Activated CD8-positive, alpha-beta memory T cell treated with anti-CD3 and anti-CD28 coated beads, Interleukin-2, amount 50 U/mL, for 1 hour (primary cell): ENCODE results near the gene SFI1.

ENCODE experiments used
- DNase-seq: peaks from one replicate; pipeline ENCODE4 v3.0.0-alpha.2; 2020; ENCODE audit errors: extremely low read depth

SFI1 gene

DNA sequence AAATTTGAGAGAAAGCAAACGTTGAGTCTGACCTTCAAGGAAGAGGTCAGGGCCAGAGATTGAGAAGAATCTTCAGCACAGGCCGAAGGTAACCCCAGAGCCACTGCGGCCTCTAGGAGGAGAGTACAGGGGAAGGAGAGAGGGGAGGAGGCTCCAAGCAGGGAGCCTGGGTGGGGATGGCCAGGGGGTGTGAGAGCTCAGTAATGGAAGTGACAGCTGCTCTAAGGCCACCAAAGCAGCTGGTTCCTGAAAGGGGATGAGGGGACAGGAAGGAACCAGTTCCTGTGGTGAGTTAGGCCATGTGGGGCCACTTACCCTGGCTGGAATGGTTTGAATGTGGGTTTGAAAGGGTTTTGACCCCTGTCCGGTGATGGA lies 119.6 kb downstream of the SFI1 start:
- no peak for DNase-seq

DNA sequence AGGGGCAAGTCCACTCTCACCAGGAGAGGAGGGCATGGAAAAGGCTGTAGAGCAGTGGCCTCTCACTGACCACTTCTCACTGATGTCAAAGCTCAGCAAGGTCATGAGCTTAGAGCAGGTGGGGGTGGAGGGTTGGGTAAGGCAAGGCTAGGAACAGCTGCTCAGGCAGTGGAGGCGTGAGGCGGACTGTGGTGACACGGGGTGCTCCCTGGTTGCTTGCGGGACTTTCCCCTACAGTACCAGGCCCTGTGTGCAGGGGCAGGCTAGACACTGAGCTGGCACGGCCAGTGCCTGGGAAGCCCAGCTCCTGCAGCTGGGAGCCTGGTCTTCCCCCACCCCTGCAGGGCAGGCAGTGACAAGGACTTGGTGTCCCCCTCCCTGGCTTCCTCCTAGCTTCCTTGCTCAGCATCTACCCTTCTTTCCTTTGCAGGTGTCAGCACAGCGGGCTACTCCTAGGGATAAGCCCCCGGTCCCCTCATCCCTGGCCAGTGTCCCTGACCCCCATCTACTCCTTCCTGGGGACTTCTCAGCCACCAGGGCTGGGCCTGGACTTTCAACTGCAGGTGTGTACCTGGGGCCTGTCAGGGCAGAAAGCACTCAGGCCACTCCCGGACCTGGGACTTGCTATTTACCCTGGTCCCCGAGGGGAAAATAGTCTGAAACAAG lies 120.1 kb downstream of the SFI1 start:
- DNase-seq, result no peak

DNA sequence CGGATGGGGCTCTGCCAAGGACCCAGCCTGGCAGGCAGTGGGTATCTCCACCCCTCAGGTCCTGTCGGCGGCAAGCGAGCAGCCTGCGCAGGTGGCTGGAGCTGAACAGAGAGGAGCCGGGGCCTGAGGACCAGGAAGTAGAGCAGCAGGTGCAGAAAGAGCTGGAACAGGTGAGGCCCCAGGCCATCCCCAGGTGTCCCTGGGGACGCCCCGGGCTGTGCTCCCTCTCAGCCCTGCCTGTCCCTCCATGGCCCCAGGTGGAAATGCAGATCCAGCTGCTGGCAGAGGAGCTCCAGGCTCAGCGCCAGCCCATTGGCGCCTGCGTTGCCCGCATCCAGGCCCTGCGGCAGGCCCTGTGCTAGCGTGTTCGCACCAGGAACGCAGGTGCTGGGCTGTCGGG lies 121.7 kb downstream of the SFI1 start:
- DNase-seq, result no peak

DNA sequence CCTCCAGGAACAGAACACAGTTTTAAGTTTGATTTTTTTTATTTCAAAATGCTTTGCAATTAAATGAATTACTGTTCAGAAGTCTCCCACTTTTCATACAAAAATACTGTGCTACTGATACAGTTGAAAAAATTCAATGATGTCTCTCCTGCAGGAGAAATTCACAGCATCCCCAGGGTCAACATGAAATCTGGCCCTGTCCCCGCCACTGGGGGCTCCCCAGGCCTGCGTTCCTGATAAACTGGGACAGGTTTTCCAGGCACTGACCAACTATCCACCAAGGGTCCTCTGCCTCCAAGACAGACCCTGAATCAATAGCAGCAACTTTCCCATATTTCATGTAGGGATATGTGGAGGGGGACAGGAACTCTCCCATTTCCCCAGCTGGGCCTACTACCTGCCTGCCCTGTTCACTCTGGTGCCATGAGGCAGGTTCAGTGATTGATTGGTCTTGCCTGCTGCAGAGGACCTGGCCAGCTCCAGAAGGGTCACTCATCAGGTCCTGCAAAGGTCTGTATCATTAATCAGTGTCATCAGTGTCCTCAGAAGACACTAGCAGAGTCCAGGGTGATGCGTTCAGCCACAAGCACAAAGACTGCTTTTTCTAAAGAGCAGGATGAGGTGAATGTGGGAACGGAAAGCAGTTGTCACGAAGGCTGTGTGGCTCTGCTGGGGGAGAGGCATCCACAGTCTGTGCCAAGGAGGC lies 122.3 kb downstream of the SFI1 start:
- no peak for DNase-seq

DNA sequence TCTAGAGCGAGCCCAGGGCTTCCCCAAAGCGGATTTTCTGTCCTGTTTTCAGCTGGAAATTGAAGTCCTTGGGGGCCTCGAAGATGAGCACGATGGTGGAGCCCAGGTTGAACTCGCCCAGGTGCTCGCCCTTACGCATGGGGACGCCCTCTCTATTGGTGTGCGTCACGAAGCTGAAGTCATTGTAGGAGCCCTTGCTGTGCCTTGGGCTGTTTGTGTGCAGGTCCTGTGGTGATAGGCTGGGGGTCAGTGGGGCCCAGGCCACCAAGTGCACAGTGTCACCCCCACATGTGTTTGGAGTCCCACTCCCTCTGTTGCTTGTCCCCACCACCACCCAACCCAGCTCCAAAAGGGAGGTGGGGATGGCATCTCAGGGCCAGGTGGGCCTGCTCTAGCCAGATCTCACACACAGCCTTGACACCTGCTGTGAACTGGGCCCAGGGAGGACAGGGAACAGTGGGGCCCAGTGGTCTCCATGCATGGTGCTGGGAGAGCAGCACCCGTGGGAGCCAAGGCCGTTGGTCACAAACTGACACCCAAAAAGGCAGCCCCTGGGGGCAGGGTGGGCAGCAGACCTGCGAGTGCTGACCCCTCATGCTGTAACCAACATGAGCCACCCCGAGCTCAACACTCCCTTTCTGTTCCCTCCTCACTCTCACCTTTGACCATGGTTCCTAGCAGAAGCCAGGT lies 123.4 kb downstream of the SFI1 start:
- no peak for DNase-seq

DNA sequence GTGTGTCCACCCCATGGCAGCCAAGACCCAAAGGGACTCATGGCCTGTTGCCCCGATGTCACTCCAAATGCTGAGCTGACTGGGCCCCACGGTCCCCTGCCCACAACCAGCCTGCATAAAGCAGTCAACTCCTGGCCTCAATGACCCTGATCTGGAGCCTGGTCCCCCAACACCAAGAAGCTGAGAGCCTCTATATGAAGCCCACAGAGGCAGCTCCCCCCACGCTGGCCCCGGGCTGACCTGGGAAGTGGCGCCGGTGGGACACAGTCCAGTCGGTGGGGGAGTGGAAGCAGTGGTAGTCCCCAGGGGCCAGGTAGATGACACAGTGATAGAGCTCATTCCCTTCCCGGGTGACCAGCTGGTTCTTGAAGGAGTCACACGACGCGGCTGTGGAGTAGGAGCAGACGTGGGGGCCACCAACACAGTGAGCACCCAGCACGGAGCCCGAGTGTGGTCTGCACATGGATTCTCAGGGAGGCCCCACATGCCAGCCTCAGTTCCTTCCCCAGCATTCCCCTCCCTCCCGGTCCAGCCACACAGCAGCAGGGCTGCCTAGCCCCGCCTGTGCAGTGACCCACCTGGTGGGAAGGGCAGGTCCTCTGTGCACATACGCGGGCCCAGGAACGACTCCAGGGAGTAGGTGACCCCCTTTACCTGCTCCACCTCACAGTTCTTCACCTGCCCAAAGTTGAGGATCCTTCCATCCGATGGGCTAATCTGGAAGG lies 124.6 kb downstream of the SFI1 start:
- DNase-seq, result no peak

DNA sequence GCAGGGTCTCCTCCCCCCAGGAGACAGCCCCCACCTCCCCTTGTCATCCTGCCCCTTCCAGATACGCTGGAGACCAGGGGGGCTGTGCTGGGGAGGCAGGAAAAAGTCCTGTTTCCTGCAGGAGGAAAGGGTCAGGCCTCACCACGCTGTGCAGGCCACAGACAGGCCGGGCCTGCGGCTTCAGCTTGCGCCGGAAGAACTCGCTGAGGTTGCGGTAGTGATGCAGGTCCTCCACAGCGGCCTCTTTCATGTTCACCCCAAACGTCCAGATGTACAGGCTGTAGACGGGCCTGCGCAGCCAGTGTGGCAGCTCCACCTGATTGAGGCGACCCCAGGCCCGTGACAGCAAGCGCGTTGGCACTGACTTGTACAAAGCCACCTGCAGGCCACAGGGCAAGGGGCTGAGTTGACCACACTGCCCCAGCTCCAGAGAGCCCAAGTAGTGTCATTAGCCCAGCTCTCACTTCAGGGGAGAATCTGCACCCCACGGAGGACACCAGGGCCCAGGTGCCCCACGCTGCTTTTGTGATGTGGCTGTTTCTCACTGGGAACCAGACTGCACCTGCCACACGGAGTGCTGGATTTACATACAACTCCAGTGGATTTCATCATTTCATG lies 125.3 kb downstream of the SFI1 start:
- DNase-seq, result no peak

DNA sequence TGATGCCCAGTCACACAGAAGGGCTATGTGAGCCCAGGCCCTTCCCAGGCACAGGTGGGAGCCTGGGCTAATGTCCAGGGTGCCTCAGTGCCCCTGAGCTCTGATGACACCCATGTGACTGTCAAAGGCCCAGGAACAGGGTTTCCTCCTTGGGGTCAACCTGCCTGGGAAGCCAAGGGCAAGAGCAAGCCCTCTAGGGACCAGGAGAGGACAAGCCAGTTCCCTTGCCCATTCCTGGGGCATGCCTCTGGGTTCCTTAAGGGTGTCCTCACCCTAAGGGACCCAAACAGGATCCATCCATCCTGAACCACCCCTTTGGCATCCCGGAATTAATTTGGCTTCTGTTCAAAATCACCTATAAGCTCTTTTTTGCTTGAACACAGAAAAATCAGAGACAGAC lies 126.6 kb downstream of the SFI1 start:
- no peak for DNase-seq

DNA sequence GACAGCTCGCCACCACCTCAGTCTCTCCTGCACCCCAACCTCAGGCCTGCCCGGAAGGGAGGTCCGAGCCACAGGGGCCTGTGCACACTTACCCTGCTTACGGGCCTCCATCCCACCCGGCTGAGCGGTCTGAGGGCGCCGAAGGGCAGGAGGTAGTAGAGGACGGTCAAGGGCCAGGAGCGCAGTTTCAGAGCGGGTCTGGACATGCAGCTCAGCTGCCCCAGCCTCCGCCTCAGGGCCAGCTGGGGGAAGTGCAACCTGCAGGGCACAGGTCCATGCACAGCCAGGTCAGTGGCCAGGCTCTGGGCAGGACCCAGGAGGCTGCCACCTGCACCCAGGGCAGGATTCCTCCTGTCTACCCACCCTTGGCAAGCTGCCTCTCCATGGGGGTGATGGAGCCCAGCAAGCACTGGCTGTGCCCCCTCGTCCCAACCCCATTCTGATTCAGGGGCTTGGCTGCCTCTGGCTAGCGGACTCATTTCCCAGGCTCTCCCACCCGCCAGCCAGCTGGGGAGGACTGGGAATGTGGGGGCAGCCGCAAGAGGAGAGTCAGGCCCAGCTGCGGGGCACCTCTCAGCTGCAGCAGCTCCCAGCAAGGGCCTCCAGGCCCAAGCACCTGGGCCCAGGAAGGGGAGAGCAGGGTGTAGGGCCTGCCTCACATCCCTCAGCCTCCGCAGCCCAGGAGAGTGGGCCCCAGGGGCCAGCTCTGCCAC lies 127.4 kb downstream of the SFI1 start:
- DNase-seq, result no peak

DNA sequence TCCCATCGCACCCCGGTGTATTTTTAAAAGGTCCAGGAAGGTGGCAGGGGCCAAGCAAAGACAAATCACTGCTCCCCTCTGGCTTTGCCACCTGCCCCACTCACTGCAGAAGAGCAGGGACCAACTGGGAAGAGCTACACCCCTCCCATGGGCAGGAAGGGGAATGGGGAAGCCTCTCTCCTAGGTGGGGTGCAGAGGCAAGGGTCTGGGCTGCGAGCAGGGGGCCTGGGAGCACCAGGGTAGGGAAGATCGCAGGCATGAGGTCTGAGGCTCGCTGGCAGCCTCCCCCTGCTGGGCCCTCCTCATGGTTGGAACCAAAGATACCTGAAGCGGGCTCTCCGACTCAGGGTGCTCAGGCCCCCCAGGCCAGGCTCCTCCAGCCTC lies 128.9 kb downstream of the SFI1 start:
- no peak for DNase-seq

DNA sequence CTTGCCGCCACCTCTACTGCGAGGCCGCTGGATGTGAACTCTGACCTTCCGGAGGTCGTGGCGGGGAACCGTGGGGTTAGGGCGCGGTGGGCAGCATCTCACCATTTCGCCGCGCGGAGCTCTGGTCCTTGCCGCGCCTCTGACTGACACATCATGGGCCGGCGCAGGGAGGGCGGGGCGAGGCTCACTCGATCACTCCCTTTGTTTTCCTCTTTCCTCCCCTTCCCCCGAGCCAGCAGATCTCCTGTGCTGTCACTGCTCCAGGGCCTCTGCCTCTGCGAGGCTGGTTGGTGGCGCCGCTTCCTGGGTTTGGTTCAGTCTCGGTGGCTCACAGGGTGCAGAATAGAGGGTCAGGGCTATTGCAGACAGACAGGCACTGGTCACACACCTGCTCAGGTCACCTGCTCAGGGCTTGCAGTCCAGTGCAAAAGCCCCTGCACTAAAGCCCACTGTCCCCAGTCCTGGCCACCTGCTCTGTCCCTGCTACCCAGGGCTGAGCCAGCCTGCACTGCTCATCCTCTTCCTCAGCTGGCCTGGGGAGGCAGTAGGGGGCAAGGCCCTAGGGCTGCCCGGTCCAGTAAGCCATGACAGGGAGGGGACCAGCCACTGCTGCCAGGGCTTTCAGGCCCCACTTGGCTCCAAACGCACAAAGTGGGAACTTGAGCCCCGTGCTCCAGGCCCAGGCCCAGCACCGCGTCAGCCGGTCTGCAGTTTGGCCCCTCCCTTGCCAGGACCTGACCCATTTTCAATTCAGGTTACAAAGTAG lies 129.5 kb downstream of the SFI1 start:
- no peak for DNase-seq

DNA sequence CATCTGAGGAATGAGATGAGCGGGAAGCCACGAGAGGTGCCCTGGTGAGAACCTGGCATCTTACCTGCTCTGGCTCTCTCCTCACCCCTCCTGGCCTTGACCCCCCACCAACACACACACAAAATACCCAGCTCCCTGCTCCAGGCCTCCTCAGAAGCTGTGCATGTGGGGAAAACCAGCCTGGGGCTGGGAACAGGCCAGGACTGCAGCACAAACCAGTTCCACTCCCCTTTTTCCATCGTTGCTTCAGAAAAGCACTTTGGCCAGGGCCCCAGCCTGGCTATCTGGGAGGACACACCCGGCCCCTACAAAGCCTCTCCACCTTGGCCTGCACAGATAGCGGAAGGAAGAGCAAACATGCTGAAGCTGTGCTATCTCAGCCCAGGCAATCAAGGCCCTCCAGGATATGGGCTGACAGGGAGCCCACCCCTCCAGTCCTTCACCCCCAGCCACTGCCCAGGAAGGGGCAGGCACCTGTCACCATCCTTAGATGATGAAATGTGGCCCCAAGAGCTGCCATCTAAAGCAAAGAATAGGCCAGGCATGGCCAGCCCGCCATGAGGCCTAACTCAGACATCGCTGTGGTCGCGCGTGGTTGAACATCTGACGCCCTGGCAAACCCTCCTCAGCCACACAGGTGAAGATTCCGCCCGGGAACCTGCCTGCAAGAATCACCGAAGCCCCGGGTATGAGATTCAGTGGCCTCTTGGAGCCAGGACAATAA lies 130.3 kb downstream of the SFI1 start:
- no peak for DNase-seq

DNA sequence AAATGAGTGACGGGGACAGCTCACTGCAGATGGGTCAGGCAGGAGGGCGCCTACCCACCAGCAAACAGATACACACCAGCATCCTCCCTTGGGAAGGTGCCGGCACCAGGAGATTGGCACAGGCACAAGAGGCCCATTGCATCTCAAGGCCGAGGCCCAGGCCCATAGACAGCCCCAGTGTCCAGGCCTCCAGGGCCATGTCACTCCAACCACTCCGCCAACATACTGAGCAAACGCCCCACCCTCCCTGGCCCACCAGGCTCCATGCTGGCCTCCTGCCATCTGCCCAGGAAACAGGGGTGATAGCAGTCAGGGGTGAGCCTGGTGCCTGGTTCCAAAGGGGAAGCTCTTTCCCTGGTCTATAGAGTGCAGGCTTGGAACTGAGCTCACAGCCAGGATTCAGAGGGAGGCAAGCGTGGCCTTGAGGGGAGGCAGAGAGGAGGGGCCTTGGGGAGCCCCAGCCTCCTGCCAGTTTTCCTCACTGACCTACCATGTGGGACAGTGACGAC lies 130.9 kb downstream of the SFI1 start:
- no peak for DNase-seq

DNA sequence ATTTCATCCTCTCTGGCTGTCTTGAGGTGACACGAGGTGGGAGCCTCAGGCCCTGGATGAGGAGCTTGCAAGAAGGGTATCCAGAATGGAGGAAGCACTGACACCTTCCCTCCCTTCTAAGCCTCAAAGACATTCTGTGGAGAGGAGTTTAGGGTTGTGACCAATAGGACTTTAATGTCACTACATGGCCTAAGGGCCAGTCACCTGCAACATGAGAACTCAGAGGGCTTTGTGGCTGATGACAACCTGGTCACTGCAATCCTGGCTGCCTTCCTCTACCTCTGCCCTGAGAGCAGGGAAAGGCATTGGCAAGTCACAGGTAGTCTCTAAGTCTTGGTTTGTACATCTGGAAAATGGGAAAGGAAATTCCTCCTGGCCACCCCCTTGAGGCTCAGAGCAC lies 132.0 kb downstream of the SFI1 start:
- no peak for DNase-seq

DNA sequence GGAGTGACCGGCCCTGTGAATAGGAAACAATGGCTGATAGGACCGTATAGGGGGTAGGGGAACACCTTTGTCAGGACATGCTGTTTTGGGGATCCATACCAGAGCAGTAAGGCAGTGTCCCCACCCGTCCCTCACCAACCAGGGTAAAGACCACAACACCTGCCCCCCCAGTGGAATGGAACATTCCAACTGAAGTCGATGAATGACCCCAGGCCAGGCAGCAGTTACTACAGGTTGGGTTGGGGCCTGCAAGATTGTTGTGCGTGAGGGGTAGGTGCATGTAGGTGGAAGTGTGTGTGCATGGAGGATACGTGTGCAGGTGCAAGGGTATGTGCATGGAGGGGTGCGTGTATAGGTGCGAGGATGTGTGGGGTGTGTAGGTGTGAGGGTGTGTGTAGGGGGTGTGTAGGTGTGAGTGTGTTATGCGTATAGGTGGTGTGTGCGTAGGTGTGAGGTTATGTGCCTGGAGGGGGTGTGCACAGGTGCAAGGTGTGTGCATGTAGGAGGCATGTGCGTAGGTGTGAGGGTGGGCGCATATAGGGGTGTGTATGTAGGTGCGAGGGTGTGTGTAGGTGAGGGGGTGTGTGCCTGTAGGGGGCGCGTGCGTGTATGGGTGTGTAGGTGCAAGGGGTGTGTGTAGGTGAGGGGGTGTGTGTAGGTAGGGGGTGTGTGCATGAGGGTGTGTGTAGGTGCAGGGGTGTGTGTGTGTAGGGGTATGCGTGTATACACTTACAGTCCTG lies 132.8 kb downstream of the SFI1 start:
- DNase-seq, result no peak

DNA sequence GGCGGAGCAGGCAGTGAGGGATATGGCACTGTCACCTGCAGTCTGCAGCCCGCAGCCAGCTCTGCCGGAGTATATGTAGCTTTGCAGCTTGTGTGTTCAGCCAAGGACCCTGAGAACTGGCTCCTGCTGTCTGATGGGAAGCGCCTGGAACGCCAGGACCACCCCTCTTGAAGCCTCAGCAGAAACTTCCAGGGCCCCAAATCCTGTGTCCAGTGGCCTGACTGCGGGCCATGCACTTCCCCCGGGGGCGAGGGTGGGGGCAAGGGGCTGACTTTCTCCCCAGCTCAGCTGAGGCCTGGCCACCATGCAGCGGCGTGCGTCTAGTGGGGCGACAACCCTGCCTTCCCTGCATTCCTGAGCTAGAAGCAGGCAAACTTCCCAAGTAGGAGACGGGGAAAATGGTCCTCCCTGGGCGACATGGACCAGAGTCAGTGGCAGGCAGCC lies 133.4 kb downstream of the SFI1 start:
- DNase-seq, result no peak

DNA sequence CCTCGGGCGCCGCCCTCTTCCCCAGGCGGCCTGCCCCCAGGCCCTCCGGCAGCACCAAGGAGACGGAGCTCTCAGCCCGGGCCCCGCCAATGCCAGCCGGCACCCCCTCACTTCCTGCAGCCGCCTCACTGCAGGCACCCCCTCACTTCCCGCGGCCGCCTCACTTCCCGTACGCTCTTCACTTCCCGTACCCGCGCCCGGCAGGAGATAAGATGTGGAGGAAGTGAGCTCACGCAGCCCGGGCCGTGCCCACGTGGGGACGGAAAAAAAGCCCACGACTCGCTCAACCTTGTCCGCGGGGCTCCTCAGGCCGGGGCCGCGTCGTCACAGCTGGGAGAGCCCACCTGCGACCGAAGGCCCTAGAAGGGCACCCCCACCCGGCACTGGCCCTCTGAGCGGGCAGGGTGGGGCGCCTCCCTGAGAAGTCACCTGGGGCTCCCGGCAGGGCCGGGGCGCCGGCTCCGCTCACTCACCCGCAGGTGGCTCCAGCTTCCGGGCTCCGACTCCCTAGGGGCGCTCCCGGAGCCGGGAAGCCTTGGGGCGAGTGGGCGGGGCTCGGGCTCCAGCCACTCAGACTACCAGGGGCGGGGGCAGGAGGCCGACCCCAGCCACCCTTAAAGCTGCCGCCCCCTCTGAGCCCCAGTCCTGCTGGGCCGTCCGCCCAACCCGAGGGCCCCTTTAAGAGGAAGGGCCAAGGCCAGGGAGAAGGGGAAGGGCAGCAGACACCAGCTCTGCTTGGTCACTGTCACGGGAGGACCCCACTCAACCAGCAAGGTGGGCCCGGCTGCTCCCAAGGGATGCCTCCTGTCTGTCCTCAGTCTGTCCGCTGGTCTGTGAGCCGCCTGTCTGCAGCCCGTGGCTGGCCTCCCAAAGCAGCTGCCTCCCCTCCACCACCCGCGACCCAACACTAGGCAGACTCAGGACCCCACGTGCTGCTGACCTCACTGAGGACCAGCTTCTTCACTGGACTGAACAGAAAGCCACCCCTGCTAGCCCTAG lies 134.3 kb downstream of the SFI1 start:
- peak; percentile 62 for DNase-seq

DNA sequence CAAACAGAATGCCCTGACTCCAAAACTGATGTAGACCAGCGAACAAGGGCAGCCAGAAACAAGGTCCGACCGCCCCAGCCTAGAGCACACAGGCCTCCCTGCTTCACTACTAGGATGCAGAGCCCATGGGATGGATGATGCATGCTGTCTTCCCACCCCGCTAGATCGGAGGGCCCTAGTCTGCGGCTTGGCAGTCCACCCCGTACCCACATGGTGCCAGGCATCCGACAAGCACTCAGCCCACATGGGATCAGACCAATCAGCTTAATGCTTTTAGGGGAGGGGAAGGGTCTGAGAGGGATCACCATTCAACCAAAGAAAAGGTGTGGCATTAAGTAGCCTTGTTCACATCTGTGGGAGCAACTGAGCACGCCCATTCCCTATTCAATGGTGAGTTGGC lies 135.1 kb downstream of the SFI1 start:
- no peak for DNase-seq
